Measurements from ENCODE around the gene PRKCI.
"Not testable (repeated sequence)": the region's sequence is repeated elsewhere in the genome, so short reads cannot be mapped to it uniquely, and the experiment has no call there.

Gene PRKCI

GRCh38 chr3:170301405-170301804, 79.2 kb downstream of the PRKCI start:
- DNase-seq, result no peak

- no peak for DNase-seq
Measured at GRCh38 chr3:170302008-170302407, 79.8 kb downstream of the PRKCI start.

GRCh38 chr3:170306015-170306414, 83.8 kb downstream of the PRKCI start:
- DNase-seq, result no peak

- DNase-seq, result no peak
Measured at GRCh38 chr3:170307671-170308405, 85.6 kb downstream of the PRKCI start.

DNA sequence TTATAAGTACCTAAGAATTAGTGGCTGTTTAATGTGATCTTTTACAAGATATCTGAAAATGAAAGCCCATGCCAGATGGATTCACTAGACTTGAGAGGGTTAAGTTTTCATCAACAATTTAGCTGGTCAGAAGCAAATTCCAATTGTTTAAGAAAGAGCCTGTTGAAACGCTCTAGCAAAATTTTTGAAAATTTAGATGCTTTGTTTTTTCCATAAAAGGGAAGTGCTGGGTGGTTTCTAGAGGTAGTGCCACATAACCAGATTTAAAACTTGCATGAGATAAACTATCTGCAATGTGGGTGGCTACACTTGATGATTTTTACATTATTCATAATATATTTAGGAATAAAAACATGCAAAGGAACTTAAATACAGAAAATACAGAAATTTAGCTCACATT, 86.8 kb downstream of the PRKCI start:
- DNase-seq, result no peak

DNA sequence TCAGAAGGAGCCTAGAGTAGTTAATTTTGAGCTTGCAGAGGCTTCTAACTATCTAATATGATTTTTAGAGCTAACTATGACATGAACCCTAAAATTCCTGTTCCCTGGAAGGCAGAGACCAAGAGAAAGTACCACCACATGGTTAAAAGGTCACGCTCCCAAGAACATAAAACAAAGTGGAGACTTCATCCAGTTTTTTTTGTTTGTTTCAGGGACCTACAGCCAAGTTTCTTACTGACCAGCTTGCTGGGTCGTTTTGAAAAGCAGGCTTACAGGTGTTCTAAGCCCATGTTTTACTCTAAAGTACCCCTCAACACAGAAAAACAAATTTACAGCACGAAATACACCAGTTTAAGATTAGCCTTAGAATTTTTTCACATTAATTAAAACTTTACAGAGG, 95.7 kb downstream of the PRKCI start:
- no peak for DNase-seq

- DNase-seq, result no peak
Measured at GRCh38 chr3:170320461-170321121, 98.4 kb downstream of the PRKCI start.

- peak; percentile 42 for DNase-seq
Measured at GRCh38 chr3:170321321-170322034, 99.3 kb downstream of the PRKCI start.

GRCh38 chr3:170322566-170323269, 100.5 kb downstream of the PRKCI start:
- no peak for DNase-seq

DNA sequence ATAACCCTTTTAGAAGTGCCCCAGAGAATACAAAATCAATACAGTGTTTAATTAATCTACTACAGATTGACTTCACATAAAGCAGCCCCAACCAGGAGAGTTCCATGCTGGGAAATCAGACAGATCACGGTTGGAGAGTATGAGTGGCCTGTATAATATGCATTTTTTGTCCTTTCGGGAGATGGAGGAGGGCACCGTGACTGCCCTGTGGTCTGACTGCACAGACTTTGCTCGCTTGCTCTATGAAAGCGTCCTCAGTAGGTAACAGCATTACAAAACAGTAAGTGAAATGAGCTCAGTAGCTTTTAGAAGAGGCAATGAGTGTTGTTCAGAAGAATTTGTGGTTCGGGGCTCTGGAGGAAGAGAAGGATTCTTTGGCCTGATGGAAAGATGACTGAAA, 101.1 kb downstream of the PRKCI start:
- DNase-seq, result no peak

- no peak for DNase-seq
Measured at GRCh38 chr3:170324962-170325361, 102.7 kb downstream of the PRKCI start.

- DNase-seq, result no peak
Measured at GRCh38 chr3:170327040-170327808, 105.0 kb downstream of the PRKCI start.

GRCh38 chr3:170327868-170328548, 105.8 kb downstream of the PRKCI start:
- not testable (repeated sequence) for DNase-seq

DNA sequence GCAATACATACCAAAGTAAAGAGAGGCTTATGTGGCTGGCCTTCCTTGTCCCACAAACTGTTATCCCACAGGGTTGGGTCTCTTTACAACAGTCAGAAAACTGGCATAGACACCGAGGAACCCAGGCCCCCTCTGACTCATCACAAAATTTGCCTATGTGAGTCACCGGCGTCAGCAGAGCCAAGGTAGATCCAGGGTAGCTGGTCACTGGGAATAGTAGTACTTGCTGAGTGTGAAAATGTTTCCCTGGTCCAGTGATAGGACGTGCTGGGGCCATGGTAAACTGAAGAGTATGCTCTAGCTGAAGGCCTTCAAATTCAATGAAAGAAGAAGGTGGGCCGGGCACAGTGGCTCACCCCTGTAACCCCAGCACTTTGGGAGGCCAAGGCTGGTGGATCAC, 108.1 kb downstream of the PRKCI start:
- no peak for DNase-seq

DNA sequence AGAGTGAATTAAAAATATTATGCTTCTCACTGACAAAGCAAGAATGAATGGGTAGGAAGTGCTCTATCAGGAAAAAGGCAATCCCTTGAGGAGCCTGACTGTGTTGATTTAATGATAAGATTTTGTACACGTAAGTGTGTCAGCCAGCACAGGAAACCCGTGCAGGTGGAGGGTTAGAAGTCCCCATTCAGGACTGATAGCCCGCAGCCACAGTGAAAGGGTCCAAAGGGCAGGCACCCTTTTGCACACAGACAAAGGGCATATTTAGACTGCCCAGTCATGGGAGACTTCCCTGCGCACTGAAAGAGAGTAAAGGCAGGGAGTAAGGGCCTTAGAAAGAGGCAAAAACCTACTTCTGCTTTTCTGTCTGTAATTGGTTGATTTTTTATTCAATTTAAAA, 108.9 kb downstream of the PRKCI start:
- no peak for DNase-seq

- DNase-seq, result no peak
Measured at GRCh38 chr3:170337420-170337819, 115.2 kb downstream of the PRKCI start.

DNA sequence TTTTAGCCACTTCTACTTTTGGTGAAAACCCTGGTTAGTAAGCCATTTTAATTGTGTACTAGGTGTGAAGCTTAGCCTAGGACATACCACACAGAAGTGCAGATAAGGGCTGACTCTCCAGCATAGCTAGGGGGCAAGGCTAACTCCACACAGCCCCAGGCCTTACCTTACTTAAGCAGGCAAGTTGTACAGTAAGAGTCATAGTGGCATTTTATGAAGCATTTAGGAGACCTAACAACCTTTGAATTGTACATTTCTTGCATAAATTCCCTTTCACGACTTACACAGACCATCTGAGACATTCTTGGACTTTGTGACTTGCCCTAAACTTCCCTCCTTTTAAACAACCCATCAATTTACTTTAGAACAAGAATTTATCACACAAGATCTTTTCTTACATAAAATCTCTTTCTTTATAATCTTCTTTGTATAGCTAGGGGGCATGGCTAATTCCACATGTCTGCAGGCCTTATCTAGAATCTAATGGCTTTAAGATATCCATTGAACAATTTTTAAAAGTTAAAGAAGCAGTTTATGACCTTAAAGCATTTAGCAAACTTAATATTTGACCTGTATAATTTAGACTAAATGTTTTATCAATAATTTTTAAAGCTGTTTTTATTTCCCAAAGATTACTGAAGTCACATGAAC, 116.6 kb downstream of the PRKCI start:
- DNase-seq, result no peak

GRCh38 chr3:170342273-170342672, 120.0 kb downstream of the PRKCI start:
- not testable (repeated sequence) for DNase-seq

- DNase-seq, result not testable (repeated sequence)
Measured at GRCh38 chr3:170343859-170344258, 121.6 kb downstream of the PRKCI start.

DNA sequence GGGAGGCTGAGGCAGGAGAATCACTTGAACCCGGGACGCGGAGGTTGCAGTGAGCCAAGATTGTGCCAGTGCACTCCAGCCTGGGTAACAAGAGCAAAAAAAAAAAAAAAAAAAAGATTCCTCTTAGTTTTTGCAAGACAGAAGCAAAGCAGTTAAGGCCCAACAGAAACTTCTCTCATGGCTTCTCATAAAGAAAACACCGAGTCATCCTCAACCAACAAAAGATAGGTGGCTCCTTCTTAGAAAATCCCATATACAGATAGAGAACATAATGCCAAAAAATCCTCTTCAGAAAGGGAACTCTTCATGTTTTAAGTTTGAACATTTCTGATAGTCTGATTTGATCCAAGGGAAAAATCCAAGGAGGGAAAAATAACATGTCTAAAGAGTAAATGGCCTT, 122.7 kb downstream of the PRKCI start:
- DNase-seq, result no peak

All from NCI-H1105 treated with DMSO at 0.1 percent for 48 hours (cell line).